ENCODE data around the gene DCC.

GRCh38 chr18:52536039-52536438, 196.0 kb downstream of the DCC start:
- TF ChIP-seq, protein P1, sequence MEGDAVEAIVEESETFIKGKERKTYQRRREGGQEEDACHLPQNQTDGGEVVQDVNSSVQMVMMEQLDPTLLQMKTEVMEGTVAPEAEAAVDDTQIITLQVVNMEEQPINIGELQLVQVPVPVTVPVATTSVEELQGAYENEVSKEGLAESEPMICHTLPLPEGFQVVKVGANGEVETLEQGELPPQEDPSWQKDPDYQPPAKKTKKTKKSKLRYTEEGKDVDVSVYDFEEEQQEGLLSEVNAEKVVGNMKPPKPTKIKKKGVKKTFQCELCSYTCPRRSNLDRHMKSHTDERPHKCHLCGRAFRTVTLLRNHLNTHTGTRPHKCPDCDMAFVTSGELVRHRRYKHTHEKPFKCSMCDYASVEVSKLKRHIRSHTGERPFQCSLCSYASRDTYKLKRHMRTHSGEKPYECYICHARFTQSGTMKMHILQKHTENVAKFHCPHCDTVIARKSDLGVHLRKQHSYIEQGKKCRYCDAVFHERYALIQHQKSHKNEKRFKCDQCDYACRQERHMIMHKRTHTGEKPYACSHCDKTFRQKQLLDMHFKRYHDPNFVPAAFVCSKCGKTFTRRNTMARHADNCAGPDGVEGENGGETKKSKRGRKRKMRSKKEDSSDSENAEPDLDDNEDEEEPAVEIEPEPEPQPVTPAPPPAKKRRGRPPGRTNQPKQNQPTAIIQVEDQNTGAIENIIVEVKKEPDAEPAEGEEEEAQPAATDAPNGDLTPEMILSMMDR (IDR thresholded peaks at IDR 0.05) = no peak
- TF ChIP-seq POLR2A (IDR thresholded peaks at IDR 0.05) = no peak
